Activated CD8-positive, alpha-beta memory T cell treated with anti-CD3 and anti-CD28 coated beads, Interleukin-2, amount 50 U/mL, for 1 hour (primary cell): ENCODE data around the gene LETM1.
A peak's percentile ranks its signal among the peaks of the same experiment; 100 is the strongest.

Source experiments
- DNase-seq: peaks from one replicate; pipeline ENCODE4 v3.0.0-alpha.2; 2020; ENCODE audit errors: extremely low read depth

The LETM1 gene

GRCh38 chr4:1856071-1856942 lies at the start of gene LETM1:
Gene LETM1 (minus strand): TSS chr4:1856156. CDS start chr4:1855950, 206 bp downstream.
- DNase-seq: peak; percentile 77

GRCh38 chr4:1904042-1904441 lies 48.1 kb upstream of the LETM1 start:
- DNase-seq: no peak

- no peak for DNase-seq
Measured at GRCh38 chr4:1903035-1903434, 47.1 kb upstream of the LETM1 start.

GRCh38 chr4:1902243-1902642 lies 46.3 kb upstream of the LETM1 start:
- no peak for DNase-seq

- no peak for DNase-seq
Measured at GRCh38 chr4:1901127-1901526, 45.2 kb upstream of the LETM1 start.

- no peak for DNase-seq
Measured at GRCh38 chr4:1900624-1901023, 44.7 kb upstream of the LETM1 start.

GRCh38 chr4:1900087-1900433 lies 44.1 kb upstream of the LETM1 start:
- DNase-seq: no peak

- peak; percentile 27 for DNase-seq
Measured at GRCh38 chr4:1899149-1900086, 43.5 kb upstream of the LETM1 start.

GRCh38 chr4:1898681-1899080 lies 42.7 kb upstream of the LETM1 start:
- DNase-seq: no peak

- DNase-seq: no peak
Measured at GRCh38 chr4:1898007-1898406, 42.1 kb upstream of the LETM1 start.

GRCh38 chr4:1896658-1896991 lies 40.7 kb upstream of the LETM1 start:
- no peak for DNase-seq

- DNase-seq: no peak
Measured at GRCh38 chr4:1895971-1896657, 40.2 kb upstream of the LETM1 start.

- no peak for DNase-seq
Measured at GRCh38 chr4:1890979-1891570, 35.1 kb upstream of the LETM1 start.

GRCh38 chr4:1887052-1887451 lies 31.1 kb upstream of the LETM1 start:
- DNase-seq: no peak

- no peak for DNase-seq
Measured at GRCh38 chr4:1885414-1885813, 29.5 kb upstream of the LETM1 start.

GRCh38 chr4:1883583-1883982 lies 27.6 kb upstream of the LETM1 start:
- no peak for DNase-seq

GRCh38 chr4:1882850-1883271 lies 26.9 kb upstream of the LETM1 start:
- no peak for DNase-seq

- DNase-seq: no peak
Measured at GRCh38 chr4:1880332-1880731, 24.4 kb upstream of the LETM1 start.

- no peak for DNase-seq
Measured at GRCh38 chr4:1879485-1879884, 23.5 kb upstream of the LETM1 start.

GRCh38 chr4:1874201-1874600 lies 18.2 kb upstream of the LETM1 start:
- DNase-seq: no peak

- DNase-seq: no peak
Measured at GRCh38 chr4:1873776-1874175, 17.8 kb upstream of the LETM1 start.

- no peak for DNase-seq
Measured at GRCh38 chr4:1873291-1873690, 17.3 kb upstream of the LETM1 start.
